NK-92 (cell line): ENCODE results near the gene MAVS.

Experiments
- DNase-seq: peaks from one replicate; lab custom pipeline; 2025; ENCODE audit not compliant: unreplicated experiment; lab: John Stamatoyannopoulos, UW

MAVS gene

DNA sequence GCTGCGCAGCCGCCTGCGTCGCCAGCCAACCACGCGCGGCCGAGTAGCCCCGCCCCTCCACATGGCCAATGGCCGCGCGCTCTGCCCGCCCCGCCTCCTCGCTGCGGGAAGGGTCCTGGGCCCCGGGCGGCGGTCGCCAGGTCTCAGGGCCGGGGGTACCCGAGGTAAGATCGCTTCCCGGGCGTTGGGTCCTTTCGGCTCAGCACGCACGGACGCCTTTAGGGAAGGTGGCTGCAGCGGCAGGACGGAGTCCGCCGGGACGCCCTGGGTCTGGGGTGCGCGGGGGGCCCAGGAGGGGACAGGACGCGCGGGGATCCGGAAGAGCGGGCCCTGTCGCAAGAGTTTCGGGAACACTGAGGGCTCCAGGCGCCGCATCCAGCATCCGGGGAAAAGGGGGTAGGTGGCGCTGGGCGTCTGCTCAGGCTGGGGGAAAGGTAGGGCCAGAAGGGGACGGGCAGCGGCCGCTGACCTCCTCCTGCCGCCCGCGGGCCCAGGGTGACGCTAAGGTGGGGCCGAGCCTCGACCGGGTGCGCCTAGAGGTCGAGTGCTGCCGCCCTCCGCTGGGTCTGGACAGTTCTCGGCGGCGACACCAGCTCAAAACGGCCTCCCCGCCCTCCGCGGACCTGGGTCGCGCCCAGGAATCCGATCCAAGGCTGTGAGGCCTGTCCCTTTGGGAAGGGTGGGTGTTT is at the start of gene MAVS:
MAVS (plus strand) TSS at position 95 of the 689 bp plus-strand sequence. CDS start 7,791 bp downstream, outside the sequence.
- no peak for DNase-seq

- no peak for DNase-seq
Measured at GRCh38 chr20:3797226-3797545, 49.4 kb upstream of the MAVS start.

- no peak for DNase-seq
Measured at GRCh38 chr20:3797592-3798372, 48.9 kb upstream of the MAVS start.

GRCh38 chr20:3798373-3798768 is 48.3 kb upstream of the MAVS start:
- DNase-seq = no peak

DNA sequence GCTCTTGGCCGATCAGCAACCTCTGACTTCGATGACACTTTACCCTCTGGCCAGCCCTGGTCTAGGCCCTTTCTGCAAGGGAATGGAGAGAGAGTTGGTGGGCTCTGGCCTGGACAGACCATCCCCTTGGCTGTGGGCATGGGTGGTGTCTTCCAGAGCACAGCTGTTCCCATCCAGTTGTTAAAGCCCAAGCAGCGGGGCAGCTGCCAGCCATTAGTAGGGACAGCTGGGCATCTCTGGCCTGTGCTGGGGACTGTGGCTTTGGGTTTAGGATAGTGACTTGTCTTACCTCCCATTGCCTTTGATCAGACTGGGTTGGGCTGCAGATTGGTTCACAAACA is 47.8 kb upstream of the MAVS start:
- no peak for DNase-seq

DNA sequence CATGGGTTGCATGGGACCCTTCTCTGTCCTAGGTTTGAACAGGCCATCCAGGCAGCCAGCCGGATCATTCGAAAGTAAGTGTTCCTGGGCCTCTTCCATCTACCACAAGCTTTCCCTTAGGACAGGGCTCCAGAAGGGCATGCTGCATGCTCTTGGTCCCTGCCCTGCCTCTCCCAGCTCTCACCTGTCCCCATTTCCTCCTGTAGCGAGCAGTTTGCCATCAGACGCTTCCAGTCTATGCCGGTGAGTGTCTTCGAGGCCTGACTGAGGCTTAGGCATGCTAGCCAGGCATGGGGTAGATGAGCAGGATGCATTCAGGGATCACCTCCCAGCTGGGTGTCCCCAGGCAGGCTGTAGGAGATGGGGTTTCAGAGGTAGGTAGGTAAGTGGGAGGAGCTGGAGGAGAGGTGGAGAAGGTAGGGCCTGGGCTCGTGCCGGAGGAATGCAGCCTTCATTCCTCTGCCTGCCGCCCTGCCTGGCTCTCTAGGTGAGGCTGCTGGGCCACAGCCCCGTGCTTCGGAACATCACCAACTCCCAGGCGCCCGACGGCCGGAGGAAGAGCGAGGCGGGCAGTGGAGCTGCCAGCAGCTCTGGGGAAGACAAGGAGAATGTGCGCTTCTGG is 46.3 kb upstream of the MAVS start:
- no peak for DNase-seq

DNA sequence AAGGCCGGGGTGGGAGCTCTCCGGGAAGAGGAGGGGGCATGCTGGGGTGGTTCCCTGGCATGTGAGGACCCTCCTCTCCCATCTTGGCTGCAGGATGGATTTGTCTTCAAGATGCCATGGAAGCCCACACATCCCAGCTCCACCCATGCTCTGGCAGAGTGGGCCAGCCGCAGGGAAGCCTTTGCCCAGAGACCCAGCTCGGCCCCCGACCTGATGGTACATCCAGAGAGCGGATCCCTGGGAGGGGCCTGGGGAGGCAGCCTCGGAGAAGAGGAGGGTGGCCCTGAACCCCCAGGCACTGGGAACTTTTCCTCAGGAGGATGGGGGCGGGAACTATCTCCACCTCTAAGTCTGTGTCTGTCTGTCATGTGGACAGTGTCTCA is 45.8 kb upstream of the MAVS start:
- DNase-seq = no peak

DNA sequence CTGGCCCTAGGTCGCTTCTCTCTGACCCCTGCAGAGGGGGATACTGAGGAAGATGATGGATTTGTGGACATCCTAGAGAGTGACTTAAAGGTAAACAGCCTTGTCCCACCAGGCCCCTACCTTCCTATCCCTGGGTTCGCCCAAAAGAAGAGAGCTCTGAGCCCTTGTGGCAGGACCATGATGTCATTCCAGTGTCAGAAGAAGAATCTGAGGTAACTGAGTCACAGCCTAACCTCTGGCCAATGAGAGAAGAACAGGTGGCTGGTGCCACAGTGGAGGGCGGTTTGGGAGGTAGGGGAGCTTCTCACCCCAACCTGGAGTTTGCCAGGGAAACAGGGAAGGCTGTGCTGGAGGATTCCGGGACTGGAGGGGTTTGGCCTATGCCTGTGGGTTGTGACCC is 45.3 kb upstream of the MAVS start:
- DNase-seq = no peak

DNA sequence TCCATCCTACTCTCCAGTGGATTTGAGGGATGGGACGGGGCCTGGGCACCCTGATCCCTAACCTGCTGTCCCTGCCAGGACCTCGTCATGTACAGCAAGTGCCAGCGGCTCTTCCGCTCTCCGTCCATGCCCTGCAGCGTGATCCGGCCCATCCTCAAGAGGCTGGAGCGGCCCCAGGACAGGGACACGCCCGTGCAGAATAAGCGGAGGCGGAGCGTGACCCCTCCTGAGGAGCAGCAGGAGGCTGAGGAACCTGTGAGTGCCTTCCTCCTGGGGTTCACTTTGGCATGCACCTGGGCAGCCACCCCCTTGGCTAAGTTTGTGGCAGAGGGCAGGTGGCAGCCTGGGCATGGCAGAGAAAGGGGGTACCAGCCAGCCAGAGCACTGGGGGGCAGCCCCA is 44.8 kb upstream of the MAVS start:
- no peak for DNase-seq

GRCh38 chr20:3802524-3803239 is 44.0 kb upstream of the MAVS start:
- DNase-seq = no peak

DNA sequence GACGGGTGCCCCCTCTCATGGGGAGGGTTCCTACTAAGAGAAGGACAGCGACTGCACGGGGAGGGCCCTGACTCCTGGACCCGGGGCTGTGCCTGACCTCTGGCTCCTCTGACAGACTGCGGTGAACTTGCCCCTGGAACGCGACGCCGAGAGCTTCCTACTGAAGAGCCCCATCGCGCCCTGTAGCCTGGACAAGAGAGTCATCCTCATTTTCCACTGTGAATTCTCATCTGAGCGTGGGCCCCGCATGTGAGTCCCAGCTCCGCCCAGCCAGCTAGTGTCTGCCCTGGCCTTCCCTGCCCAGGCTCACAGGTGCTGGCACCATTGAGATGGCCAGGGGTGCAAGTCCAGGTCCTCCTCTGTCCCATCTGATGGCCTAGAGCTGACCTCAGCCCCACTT is 43.3 kb upstream of the MAVS start:
- DNase-seq = no peak

- DNase-seq = no peak
Measured at GRCh38 chr20:3803854-3804253, 42.8 kb upstream of the MAVS start.

DNA sequence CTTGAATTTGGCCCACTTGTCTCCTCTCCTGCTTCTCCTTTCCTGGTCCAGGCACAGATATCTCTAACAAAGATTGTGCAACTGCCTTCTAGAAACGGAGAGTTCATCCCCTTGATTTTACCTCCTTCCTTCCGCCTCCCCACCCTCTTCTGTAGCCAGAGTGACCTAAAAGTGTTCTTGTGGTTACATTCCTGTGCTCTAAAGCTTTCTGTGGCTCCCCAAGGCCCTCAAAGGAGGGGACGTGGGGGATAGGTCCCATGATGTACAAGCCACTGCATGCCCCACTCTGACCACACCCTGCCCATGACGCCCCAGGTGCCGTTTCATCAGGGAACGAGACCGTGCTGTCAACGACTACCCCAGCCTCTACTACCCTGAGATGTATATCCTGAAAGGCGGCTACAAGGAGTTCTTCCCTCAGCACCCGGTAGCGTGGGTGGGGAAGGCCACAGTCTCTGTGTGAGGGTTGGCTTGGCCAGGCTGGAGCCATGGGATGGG is 42.3 kb upstream of the MAVS start:
- DNase-seq = no peak

- DNase-seq = no peak
Measured at GRCh38 chr20:3804781-3805180, 41.9 kb upstream of the MAVS start.

GRCh38 chr20:3808544-3808943 is 38.1 kb upstream of the MAVS start:
- DNase-seq = no peak

- DNase-seq = no peak
Measured at GRCh38 chr20:3811467-3812258, 35.0 kb upstream of the MAVS start.

DNA sequence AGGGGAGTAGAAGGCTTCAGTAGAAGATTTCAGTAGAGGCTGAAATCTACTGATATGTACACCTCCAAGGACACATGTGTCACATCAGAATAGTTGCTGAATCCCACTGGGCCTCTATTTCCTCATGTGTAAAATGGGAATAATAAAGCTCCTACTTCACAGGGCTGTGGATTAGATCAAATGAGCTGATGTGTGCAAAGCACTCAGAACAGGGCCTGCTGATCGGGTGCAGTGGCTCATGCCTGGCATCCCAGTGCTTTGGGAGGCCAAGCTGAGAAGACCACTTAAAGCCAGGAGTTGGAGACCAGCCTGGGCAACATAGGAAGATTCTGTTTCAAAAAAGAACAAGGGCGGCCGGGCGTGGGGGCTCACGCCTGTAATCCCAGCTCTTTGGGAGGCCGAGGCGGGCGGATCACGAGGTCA is 34.4 kb upstream of the MAVS start:
- no peak for DNase-seq

- no peak for DNase-seq
Measured at GRCh38 chr20:3812975-3813847, 33.4 kb upstream of the MAVS start.

- DNase-seq = no peak
Measured at GRCh38 chr20:3813848-3814581, 32.6 kb upstream of the MAVS start.
